HG03045 (cell line): ENCODE results near the gene MRGPRD.

Experiments used
- ATAC-seq: cut with Tn5 transposase; IDR thresholded peaks from one replicate; pipeline ENCODE4 v1.9.1; 2021; ENCODE audit warnings: mild to moderate bottlenecking, moderate library complexity; ENCODE audit not compliant: unreplicated experiment

MRGPRD gene

DNA sequence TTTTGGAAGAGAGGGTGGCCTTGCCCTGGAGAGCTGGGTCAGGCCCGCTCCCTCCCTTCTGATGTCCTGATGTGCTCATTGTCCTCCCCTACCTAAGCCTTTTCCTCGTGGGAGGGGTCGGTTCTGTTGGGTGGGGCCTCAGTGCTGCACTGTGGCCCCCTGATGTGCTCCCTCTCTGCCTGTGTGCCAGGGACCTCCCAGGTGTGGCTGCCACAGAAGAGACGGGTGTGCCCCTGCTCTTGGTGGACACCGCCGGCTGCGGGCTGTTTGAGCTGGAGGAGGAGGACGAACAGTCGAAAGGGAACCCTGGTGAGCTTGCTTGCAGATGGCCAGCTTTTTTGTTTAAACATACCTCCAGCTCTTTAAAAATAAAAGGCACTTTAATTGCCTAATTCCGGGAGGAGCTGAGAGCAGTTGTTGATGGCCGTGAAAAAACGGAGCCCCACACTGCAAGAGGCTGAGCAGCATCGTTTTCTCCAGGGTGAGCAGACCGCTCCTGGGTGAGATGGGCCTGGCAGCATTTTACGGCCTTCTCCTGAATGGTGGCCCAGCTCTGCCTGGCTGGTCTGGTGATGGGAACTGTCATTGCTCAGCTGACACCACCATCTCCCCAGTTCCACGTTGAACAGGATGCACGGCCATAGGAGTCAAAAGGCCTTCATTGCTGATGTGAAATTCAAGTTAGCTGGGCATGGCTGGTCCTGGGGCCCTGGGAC lies 47.0 kb downstream of the MRGPRD start:
- ATAC-seq = no peak

DNA sequence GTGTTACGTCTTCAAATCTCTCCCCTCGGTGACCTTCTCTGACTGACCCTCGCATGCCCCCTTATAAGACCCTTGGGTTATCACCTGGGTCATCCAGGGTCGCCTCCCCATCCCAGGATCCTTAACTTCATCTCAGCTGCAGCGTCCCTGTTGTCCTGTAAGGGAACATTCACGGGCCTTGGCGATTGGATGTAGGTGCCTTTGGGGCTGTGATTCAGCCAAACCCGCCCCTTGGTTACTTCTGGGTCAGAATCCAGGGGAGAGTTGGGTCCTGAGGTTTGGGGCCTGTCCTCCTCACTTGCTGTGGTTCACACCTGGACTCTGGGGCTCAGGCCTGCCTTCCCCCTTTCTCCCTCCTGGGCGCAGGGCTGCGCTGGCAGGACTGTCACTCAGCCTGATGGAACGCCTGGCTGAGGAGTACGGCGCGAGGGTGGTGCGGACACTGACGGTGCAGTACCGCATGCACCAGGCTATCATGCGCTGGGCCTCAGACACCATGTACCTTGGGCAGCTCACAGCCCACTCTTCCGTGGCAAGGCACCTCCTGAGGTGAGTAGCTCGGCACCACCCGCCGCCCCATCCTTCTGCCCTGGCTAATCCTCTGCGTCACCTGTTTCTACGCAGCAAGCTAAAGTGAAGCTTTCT lies 47.7 kb downstream of the MRGPRD start:
- ATAC-seq = no peak

DNA sequence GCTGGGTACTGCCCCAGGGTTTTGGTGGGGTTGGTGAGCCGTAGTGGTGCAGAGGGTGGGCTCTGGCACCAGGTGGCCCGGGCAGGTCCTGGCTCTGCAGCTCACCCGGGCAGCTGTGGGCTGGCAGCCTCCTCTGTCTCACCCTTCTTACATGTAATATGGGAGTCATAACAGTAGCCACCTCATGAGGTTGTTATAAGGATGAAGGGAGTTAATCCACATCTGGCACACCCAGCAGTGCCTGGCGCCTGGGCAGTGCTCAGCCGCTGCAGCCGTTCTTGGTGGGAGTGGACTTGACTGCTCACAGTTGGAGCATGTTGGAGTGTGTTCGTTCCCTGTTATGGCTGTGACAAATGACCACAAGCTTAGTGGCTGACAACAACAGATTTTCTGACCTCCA lies 48.4 kb downstream of the MRGPRD start:
- no peak for ATAC-seq

DNA sequence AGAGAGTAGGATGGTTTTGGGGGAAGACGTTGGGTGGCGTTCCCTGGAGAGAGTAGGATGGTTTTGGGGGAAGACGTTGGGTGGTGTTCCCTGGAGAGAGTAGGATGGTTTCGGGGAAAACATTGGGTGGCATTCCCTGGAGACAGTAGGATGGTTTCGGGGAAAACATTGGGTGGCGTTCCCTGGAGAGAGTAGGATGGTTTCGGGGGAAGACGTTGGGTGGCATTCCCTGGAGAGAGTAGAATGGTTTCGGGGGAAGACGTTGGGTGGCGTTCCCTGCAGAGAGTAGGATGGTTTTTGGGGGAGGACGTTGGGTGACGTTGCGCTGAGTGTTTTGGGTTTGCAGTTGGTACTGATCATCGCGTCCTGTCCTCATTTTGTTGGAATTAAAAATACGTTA lies 48.9 kb downstream of the MRGPRD start:
- ATAC-seq = no peak

DNA sequence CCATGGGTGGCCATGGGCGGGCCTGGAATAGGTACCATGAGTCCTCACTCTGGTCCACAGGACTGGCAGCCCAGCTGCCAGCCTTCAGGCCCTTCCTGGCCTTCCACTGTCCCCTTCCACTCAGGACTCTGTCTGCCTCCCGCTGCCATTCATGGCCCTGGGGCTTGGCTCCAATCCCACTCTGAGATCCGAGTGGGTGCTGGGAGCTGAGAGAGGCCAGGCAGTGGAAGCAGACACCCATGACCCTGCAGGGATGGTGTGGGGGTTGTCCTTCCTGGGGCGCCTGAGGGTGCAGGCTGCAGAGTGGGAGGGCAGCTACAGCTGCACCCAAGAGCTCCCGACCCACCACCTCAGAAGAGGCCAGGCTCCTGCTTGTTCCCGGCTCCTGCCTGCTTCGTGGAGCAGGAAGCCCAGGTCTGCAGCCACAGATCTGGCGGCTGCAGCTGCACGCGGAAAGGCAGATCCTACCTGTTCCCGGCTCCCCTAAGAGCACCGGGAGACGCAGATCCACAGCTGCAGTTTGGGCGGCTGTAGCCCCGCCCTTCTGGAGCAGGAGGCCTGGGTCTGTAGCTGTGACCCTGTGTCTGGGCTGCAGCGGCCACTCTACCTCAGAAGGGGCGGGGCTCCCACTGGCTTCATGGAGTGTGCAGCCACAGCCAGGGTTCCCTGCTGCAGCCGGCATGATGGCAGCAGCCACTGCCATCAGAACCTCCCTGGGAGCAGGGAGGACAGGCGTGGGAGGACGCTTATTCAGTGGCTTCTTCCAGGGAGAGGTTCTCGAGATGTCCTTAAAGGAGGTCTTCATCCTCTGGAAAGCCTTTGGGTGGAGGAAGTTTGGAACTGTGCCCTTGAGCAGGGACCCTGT lies 49.6 kb downstream of the MRGPRD start:
- ATAC-seq = no peak
